Activated T-cell treated with anti-CD3 and anti-CD28 coated beads, Interleukin-2, amount 50 U/mL, for 24 hours (primary cell): ENCODE data around the gene CNTD1.

ENCODE experiments used
- DNase-seq: peaks from one replicate; pipeline ENCODE4 v3.0.0-alpha.2; 2020
- H3K27ac Mint-ChIP-seq: 2 replicates; pipeline ENCODE4 v1.8.0; 2020; ENCODE audit warnings: mild to moderate bottlenecking, mixed read lengths
- H3K27me3 Mint-ChIP-seq: 2 replicates; pipeline ENCODE4 v1.8.0; 2020; ENCODE audit warnings: mixed read lengths
- H3K36me3 Mint-ChIP-seq: 2 replicates; pipeline ENCODE4 v1.8.0; 2020; ENCODE audit warnings: low read depth, mixed read lengths
- H3K4me1 Mint-ChIP-seq: 2 replicates; pipeline ENCODE4 v1.8.0; 2020; ENCODE audit warnings: low read depth, mixed read lengths
- H3K4me3 Mint-ChIP-seq: 2 replicates; pipeline ENCODE4 v1.8.0; 2020; ENCODE audit warnings: mild to moderate bottlenecking, moderate library complexity, mixed read lengths
- H3K9me3 Mint-ChIP-seq: 2 replicates; pipeline ENCODE4 v1.8.0; 2020; ENCODE audit warnings: mixed read lengths

CNTD1 gene

DNA sequence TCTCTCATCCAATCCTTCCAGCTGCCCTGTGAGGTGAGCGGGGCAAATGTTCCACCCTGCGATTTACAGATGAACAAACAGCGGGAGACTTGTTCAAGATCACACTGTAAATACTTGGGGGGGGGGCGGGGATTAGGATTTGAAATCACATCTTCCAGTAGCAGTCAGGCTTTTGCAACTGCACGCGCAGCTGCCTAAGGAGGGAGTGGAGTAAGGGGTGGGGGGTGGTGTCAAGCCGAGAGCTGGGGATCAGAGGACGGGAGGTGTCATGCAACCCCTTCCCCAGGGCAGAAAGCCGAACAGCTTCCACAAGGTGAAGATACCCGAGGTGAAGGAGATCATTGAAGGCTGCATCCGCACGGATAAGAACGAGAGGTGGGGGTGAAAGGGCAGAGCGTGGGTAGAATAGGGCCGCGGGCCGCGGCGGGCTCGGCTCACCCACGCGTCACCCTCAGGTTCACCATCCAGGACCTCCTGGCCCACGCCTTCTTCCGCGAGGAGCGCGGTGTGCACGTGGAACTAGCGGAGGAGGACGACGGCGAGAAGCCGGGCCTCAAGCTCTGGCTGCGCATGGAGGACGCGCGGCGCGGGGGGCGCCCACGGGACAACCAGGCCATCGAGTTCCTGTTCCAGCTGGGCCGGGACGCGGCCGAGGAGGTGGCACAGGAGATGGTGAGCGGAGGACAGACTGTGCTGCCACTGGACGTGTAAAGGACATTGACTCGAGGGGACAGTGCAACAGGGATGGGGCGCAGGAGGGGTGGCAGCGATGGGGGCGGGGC is 13.7 kb upstream of the CNTD1 start:
- Mint-ChIP-seq H3K36me3 (no peaks in the 10 kb centered on the region), H3K27me3 (peaks cover 82% of the 10 kb centered on the region), H3K9me3 (no peaks in the 10 kb centered on the region), H3K4me1 (peaks cover 32% of the 10 kb centered on the region), H3K27ac (no peak overlapping the region), H3K4me3 (no peak overlapping the region)
- DNase-seq = no peak

DNA sequence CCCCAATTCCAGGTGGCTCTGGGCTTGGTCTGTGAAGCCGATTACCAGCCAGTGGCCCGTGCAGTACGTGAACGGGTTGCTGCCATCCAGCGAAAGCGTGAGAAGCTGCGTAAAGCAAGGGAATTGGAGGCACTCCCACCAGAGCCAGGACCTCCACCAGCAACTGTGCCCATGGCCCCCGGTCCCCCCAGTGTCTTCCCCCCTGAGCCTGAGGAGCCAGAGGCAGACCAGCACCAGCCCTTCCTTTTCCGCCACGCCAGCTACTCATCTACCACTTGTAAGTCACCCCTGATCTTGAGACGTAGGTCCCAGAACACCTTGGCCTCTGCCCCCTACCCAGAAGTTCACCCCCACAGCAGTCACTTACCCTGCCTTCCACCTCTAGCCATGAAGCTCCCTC is 11.4 kb upstream of the CNTD1 start:
- Mint-ChIP-seq H3K27me3 (peaks cover 68% of the 10 kb centered on the region), H3K4me1 (peaks cover 24% of the 10 kb centered on the region), H3K36me3 (no peaks in the 10 kb centered on the region), H3K4me3 (no peak overlapping the region), H3K9me3 (no peaks in the 10 kb centered on the region), H3K27ac (no peak overlapping the region)
- no peak for DNase-seq

DNA sequence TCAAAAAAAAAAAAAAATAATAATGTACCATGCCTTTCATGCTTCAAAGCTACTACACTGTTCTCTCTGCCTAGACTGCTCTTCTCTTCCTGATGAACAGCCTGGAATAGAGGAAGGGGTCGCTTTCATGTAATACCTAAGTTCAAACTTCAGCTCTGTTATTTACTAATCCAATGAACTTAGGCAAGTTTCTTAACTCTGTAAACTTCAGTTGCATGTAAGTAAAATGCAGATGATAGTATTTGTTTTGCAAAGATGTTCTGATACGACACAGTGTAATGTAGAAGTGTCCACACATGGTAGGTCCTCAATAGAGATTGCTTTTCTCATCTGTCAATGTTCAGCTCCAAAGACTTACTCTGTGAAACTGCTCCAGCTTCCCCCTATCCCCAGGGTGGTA is 6.7 kb upstream of the CNTD1 start:
- DNase-seq = no peak
- Mint-ChIP-seq H3K36me3 (peaks cover 12% of the 10 kb centered on the region), H3K27ac (no peak overlapping the region), H3K27me3 (peaks cover 22% of the 10 kb centered on the region), H3K4me1 (peaks cover 11% of the 10 kb centered on the region), H3K9me3 (no peaks in the 10 kb centered on the region), H3K4me3 (no peak overlapping the region)

DNA sequence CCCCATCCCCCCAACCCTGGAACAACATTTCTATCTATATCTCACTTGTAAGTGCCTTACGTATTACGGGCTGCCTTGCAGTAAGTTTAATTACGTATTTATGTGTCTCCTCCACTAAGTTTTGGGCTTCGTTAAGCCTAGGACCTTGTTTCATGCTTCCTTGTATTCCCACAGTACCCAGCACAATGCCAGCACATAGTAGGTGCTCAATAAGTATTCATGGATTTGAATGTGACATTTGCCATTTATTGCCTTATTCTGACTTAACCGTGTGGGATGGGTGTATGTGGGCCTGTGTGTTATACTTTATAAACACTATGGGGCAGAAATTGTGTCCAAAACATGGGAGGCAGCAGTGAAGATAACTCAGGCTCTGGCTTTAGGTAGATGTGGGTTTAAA is 6.1 kb upstream of the CNTD1 start:
- Mint-ChIP-seq H3K9me3 (no peaks in the 10 kb centered on the region), H3K36me3 (peaks cover 12% of the 10 kb centered on the region), H3K27me3 (peaks cover 17% of the 10 kb centered on the region), H3K27ac (no peak overlapping the region), H3K4me3 (no peak overlapping the region), H3K4me1 (peaks cover 16% of the 10 kb centered on the region)
- DNase-seq = no peak

DNA sequence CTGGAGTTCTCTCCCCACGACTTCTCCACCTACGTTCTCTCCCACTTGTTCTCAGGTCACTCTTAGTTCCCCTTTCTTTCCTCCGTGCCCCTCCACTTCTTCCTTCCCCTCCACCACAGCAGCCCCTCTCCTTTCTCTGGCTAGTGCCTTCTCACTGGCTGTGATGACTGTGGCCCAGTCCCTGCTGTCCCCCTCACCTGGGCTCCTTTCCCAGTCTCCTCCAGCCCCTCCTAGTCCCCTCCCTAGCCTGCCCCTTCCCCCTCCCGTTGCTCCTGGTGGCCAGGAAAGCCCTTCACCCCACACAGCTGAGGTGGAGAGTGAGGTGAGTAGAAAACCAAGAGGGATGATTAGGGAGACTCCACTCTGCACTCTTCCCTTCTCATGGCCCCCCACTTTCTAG is 3.6 kb upstream of the CNTD1 start:
- peaks cover 19% of the 10 kb centered on the region for H3K36me3 Mint-ChIP-seq
- H3K4me1 Mint-ChIP-seq = peaks cover 25% of the 10 kb centered on the region
- peaks cover 4% of the 10 kb centered on the region for H3K9me3 Mint-ChIP-seq
- no peak overlapping the region for H3K27ac Mint-ChIP-seq
- H3K4me3 Mint-ChIP-seq = no peak overlapping the region
- no peaks in the 10 kb centered on the region for H3K27me3 Mint-ChIP-seq
- DNase-seq = no peak

DNA sequence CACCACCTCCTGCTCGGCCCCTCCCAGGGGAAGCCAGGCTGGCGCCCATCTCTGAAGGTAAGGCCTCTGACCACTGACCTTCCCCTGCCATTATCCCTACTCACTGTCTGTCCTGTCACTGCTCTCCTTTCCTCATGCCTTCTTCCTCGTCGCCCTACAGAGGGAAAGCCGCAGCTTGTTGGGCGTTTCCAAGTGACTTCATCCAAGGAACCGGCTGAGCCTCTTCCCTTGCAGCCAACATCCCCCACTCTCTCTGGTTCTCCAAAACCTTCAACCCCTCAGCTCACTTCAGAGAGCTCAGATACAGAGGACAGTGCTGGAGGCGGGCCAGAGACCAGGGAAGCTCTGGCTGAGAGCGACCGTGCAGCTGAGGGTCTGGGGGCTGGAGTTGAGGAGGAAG is 3.2 kb upstream of the CNTD1 start:
- Mint-ChIP-seq H3K36me3 (peaks cover 19% of the 10 kb centered on the region), H3K4me1 (peaks cover 25% of the 10 kb centered on the region), H3K4me3 (no peak overlapping the region), H3K27me3 (no peaks in the 10 kb centered on the region), H3K27ac (peak overlapping the region; percentile 3), H3K9me3 (peaks cover 4% of the 10 kb centered on the region)
- DNase-seq = no peak

DNA sequence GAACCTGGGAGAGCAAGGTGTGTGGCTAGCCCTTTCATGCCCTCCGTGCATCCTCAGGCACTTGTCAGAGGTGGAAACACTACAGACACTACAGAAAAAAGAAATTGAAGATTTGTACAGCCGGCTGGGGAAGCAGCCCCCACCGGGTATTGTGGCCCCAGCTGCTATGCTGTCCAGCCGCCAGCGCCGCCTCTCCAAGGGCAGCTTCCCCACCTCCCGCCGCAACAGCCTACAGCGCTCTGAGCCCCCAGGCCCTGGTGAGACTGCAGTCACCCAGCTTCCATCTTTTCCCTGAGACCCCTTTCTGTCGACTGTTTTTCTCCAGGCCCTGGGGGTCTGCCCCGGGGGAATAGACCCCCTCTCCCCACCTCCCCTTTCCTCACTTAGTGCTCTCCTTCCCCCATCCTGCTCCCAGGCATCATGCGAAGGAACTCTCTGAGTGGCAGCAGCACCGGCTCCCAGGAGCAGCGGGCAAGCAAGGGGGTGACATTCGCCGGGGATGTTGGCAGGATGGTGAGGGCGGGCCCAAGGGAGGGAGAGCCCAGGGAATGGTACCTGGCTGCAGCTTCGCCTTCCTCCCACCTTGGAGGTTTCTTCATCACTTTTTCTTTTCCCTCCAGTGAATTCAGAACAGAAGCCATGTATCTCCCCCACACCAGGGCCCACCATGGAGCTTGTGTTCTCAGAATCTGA is 2.4 kb upstream of the CNTD1 start:
- no peak for DNase-seq
- H3K27me3 Mint-ChIP-seq = no peaks in the 10 kb centered on the region
- H3K4me1 Mint-ChIP-seq = peaks cover 25% of the 10 kb centered on the region
- H3K36me3 Mint-ChIP-seq = peaks cover 19% of the 10 kb centered on the region
- peaks cover 4% of the 10 kb centered on the region for H3K9me3 Mint-ChIP-seq
- no peak overlapping the region for H3K4me3 Mint-ChIP-seq
- H3K27ac Mint-ChIP-seq = no peak overlapping the region

DNA sequence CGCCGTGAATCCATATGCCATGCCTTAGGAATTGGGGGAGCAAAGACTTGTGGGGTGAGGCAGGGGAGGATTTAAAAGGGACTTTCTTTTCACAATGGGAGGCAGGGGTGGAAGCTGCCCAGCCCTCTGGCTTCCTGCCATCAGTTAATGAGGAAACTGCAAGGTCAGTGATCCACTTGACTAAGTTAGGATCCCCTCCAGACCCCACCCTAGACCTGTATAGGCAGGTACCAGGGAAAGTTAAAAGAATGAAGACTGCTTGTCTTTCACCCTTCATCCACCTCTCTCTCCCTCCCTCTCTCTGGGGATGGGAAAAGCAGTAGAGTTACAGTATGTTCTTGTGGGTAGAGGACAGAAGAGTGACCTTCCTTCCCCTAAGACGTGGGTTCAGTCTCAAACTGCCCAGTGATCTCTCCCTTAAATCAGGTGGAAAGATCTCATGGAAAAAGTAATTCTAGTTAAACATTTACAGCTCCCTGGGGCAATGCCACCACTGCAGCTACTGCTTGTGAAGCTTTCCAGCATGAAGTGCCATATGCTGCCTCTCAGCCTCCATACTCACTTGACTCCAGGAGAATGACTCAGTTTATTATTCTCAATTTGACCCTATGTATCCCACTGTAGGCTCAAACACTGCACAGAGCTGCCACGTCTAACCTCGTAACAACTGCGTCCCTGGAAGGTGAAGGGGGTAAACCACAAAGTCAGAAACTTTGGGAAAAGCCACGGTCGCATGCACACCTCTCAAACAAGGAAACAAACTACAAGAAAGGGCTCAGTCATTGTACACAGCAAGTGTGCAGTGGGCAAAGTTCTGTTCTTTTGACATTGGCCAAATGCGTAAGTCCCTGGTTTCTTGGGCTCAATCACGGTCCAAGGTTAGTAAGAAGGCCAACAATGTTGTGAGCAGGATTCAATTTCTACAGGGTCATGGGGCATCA is 1.3 kb upstream of the CNTD1 start:
- Mint-ChIP-seq H3K4me1 (peaks cover 25% of the 10 kb centered on the region), H3K27me3 (no peaks in the 10 kb centered on the region), H3K27ac (peak overlapping the region; percentile 47), H3K4me3 (peak overlapping the region; percentile 94), H3K36me3 (peaks cover 19% of the 10 kb centered on the region), H3K9me3 (peaks cover 4% of the 10 kb centered on the region)
- no peak for DNase-seq

DNA sequence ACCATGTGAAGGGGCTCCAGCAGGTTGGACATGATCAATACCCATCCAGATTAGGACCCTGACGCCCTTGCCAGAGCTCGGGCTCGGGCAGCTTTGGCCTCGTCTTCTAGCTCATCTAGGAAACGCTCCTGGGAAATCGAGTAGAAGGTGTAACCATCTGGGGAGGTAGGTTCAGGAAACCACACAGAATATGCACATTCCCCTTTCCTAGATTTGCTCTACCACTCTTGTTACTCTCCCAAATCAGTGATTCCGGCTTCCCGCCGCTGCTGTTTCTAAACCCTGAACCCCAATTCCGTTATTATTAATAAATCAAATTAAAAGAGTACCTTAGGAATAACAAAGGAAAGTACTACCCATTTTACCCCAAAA is 664 bp upstream of the CNTD1 start:
- Mint-ChIP-seq H3K27ac (peak overlapping the region; percentile 89), H3K27me3 (no peaks in the 10 kb centered on the region), H3K4me3 (peak overlapping the region; percentile 94), H3K4me1 (peaks cover 25% of the 10 kb centered on the region), H3K9me3 (peaks cover 4% of the 10 kb centered on the region), H3K36me3 (peaks cover 19% of the 10 kb centered on the region)
- DNase-seq = no peak

DNA sequence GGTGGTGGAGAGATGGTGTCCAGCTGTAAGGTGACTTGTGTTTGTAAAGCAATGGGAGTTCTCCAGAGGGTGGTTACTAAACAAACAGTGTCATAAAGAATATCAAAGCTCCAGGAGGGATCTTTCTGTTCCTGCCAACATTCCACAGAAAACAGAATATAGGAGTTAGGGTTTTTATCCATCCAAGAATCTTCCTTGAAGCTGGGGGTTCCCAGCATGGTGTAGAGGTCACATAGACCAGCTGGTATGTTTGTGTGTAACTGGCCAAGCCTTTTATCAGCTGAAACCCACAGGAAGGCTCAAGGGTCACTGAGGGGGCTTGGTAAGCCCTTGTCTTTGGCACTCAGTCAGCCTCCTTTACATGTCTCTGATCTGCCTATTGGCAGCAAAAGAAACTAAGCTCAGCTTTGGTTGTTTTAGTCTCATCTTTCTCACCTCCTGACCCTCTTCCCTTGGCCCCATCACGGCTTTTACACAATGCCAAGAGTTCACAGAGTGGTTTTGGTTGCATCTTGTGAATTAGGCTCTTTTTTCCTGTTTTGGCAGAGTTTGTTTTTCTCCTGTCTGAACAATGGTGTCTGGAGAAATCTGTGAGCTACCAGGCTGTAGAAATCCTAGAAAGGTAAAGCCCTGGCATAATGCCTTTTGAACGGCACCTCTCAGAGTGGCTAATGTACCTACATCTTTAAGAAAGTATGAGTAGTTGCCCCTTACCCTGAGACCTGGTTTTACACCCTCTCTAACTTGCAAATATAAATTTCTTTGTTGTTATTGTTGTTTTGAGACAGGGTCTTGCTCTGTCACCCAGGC is 4.6 kb downstream of the CNTD1 start:
- no peak for DNase-seq
- no peak overlapping the region for H3K27ac Mint-ChIP-seq
- H3K9me3 Mint-ChIP-seq = peaks cover 4% of the 10 kb centered on the region
- no peaks in the 10 kb centered on the region for H3K27me3 Mint-ChIP-seq
- H3K36me3 Mint-ChIP-seq = peaks cover 10% of the 10 kb centered on the region
- peaks cover 5% of the 10 kb centered on the region for H3K4me1 Mint-ChIP-seq
- no peak overlapping the region for H3K4me3 Mint-ChIP-seq

DNA sequence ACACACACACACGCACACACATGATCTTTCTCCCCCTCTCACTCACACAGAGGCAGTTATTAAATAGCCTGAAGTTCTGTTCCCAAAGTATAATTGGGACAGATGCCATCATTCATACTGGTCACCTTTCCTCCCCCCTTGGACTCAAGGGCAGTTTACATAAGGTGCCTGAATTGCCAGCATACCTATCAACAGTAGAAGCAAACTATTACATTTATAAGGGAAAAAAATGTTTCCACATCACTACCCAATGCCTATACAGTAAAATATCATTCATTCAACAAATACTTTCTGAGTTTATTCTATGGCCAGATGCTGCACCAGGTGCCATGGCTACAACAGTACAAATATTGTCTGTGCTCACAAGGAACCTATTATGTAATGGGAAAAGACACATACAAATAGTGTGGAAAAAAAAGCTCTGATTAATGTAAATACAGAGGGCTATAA is 6.3 kb downstream of the CNTD1 start:
- H3K9me3 Mint-ChIP-seq = no peaks in the 10 kb centered on the region
- no peak for DNase-seq
- H3K27me3 Mint-ChIP-seq = no peaks in the 10 kb centered on the region
- no peak overlapping the region for H3K4me3 Mint-ChIP-seq
- no peaks in the 10 kb centered on the region for H3K4me1 Mint-ChIP-seq
- no peak overlapping the region for H3K27ac Mint-ChIP-seq
- peaks cover 19% of the 10 kb centered on the region for H3K36me3 Mint-ChIP-seq

DNA sequence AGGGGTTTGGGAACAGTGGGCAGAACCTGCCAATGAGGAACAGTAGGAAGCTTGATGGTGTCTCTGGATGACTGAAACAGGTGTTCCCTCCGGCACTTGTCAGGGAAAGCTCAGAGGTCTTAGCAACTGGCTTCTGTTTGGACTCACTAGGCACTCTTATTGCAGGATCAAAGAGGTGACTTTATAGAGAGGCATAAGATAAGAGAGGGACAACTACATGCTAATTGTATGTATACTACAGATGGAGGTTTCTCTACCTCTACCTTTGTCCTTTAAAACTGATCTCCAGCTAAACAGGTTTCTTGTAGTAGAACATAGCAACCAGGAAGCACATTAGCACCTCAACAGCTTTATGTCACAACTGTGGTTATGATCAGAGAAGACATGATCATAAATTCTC is 7.6 kb downstream of the CNTD1 start:
- H3K9me3 Mint-ChIP-seq = no peaks in the 10 kb centered on the region
- no peaks in the 10 kb centered on the region for H3K27me3 Mint-ChIP-seq
- no peak overlapping the region for H3K27ac Mint-ChIP-seq
- no peak overlapping the region for H3K4me3 Mint-ChIP-seq
- no peak for DNase-seq
- H3K4me1 Mint-ChIP-seq = no peaks in the 10 kb centered on the region
- H3K36me3 Mint-ChIP-seq = peaks cover 31% of the 10 kb centered on the region

DNA sequence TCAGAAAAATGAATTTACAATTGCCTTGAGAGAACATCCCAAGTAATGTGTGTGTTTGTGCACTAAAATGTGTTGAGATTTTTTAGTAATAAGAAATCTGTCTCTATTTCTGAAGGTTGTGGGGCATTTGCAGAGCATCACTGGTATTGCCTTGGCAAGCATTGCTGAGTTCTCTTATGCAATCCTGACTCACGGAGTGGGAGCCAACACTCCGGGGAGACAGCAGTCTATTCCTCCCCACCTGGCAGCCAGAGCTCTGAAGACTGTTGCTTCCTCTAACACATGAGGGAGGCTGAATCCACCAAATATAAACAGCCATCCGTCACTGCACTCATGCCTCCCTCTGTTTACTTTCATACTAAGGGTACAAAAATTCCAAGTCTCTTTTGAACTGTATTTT is 10.6 kb downstream of the CNTD1 start:
- Mint-ChIP-seq H3K27ac (no peak overlapping the region), H3K4me1 (no peaks in the 10 kb centered on the region), H3K27me3 (no peaks in the 10 kb centered on the region), H3K9me3 (no peaks in the 10 kb centered on the region), H3K4me3 (no peak overlapping the region), H3K36me3 (peaks cover 52% of the 10 kb centered on the region)
- DNase-seq = no peak
